Measurements from ENCODE around the gene KRT76. TPM values are rescaled to one million over a fixed set of nuclear protein-coding genes. Genes with fewer than 3 reads are reported as not detected.

Gene KRT76
- total and polyA plus RNA-seq, 2 experiments from 2014 or later = not detected

- H3K9me3 Mint-ChIP-seq = no peaks in the 10 kb centered on the region
- DNase-seq (ENCODE audit: low spot score) (no peak), ATAC-seq (no peak)
- no peak overlapping the region for H3K4me3 Mint-ChIP-seq
- H3K36me3 ChIP-seq (ENCODE audit: insufficient read depth) = no peaks in the 10 kb centered on the region
- H3K27me3 ChIP-seq (ENCODE audit: insufficient read depth) = no peaks in the 10 kb centered on the region
- peaks cover 4% of the 10 kb centered on the region for H3K27me3 Mint-ChIP-seq (ENCODE audit: insufficient read depth, low read depth, poor library complexity)
- no peak overlapping the region for H2AFZ ChIP-seq
- H3K79me2 ChIP-seq (replicated peaks; ENCODE audit: insufficient read depth) = no peaks in the 10 kb centered on the region
- no peaks in the 10 kb centered on the region for H4K20me1 ChIP-seq (replicated peaks; ENCODE audit: insufficient read depth)
- no peaks in the 10 kb centered on the region for H3F3A ChIP-seq (replicated peaks; ENCODE audit: low read depth)
- no peak overlapping the region for H3K4me2 ChIP-seq
- H3K4me1 Mint-ChIP-seq = no peaks in the 10 kb centered on the region
- no peak overlapping the region for H3K27ac ChIP-seq (ENCODE audit: low read depth)
- H3K4me1 ChIP-seq (ENCODE audit: insufficient read depth) = no peaks in the 10 kb centered on the region
- H3K36me3 Mint-ChIP-seq (ENCODE audit: low read depth) = no peaks in the 10 kb centered on the region
- no peak overlapping the region for H3K27ac Mint-ChIP-seq
- no peak overlapping the region for H3K4me3 ChIP-seq
- TF ChIP-seq STAT1 (IDR thresholded peaks at IDR 0.05; ENCODE audit: unreplicated experiment) (no peak), EZH2 (IDR thresholded peaks at IDR 0.05; ENCODE audit: low read depth, unreplicated experiment) (no peak), EZH2phosphoT487 (IDR thresholded peaks at IDR 0.05; ENCODE audit: unreplicated experiment) (no peak), ZNF331 (CRISPR knock-in tag; IDR thresholded peaks at IDR 0.05; ENCODE audit: low read depth) (no peak), ZNF462 (CRISPR knock-in tag; IDR thresholded peaks at IDR 0.05) (no peak), ZNF114 (CRISPR knock-in tag; IDR thresholded peaks at IDR 0.05) (no peak)
- no peaks in the 10 kb centered on the region; the same call in 1 of the 2 replicates for H3K9me2 ChIP-seq (ENCODE audit: insufficient read depth)
Measured at GRCh38 chr12:52814710-52815155, 37.6 kb upstream of the KRT76 start.

Measured in GM23338 (cell line).